Amniotic stem cell (primary cell): ENCODE data around the gene ZNF462.

Experiments used
- DNase-seq: peaks from one replicate; lab custom pipeline; 2025; lab: John Stamatoyannopoulos, UW

The ZNF462 gene

DNA sequence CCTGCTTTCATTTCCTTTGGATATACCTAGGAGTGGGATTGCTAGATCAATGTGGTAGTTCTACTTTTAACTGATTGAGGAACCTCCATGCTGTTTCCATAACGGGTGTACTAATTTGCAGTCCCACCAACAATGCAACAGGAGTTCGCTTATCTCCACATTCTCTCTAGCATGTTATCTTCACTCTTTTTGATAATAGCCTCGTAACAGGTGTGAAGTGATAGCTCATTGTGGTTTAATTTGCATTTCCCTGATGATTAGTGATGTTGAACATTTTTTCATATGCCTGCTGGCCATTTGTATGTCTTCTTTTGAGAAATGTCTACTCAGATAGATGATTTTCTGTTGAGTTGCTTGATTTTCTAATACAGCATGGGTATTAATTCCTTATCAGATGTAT, 142.2 kb downstream of the ZNF462 start:
- DNase-seq = no peak

DNA sequence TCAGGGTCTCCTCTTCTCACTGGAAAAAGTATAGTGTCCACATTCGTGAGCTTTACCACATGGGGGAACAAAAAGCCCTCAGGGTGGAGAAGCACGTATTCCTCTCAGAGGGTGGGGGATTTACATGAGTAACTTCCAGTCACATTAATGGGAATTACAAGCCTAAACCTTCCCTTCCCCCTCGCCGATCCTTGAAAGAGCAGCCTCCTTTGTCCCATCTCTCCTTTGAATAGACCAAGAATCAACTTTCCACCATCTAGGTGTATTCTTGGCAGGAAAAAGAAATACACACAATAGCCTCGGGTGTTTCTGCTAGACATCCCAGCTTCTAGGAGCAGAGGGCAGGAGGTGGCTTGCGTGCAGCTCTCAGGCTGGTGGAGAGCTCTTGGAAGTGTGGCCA, 144.4 kb downstream of the ZNF462 start:
- DNase-seq = no peak

DNA sequence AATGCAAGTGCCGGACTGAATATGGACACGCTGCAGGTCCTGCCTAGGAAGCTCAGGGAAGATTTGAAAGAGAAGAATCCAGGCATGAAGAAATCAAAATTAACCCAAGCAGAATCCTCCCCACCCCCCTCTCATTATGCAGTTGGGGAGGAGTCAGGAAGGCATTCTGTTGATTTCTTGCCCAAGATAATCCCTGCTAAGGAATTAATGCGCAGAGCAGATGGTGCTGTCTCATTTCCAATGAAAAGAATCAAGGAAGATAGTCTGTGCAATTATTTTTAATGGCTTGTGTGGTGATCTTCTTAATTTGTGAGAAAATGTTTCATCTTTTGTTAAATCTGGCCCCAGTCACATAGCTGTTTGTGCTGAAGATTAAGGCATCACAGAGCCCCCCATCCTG, 145.0 kb downstream of the ZNF462 start:
- DNase-seq = no peak

DNA sequence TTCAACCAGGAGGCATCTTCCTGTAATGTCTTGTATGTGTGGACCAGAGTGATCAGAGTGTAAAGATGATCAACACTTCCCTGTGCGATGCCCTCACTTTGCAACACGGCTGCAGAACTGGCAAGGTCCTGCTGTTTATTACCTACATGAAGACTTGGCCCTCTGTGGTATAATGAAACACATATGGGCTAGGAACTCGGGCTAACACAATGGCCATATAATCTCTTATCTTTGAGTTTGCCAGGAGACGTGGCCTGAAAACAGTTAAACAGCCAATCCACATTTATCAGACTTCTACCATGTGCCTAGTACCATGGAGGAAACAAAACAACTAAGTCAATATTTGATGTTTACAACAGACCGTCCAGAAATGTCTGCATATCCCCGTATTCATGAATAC, 145.5 kb downstream of the ZNF462 start:
- DNase-seq = no peak

DNA sequence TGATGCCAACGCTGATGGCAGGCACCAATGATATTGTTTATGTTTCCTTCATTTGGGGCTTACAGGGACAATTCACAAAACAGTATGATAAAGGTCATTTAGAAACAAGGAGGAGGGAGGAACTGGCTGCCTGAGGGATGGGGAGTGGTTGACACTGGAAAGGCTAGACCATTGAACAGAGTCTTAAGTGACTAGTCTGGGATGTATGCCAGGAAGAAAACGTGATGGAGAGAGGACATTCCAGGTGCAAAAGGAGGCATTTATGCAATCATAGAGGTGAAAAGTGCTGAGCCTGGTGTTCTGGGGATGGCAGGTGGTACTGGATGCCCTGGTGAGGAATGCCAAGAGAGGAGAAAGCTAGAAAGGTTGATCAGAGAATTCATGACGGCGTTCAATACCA, 153.4 kb downstream of the ZNF462 start:
- DNase-seq = no peak

DNA sequence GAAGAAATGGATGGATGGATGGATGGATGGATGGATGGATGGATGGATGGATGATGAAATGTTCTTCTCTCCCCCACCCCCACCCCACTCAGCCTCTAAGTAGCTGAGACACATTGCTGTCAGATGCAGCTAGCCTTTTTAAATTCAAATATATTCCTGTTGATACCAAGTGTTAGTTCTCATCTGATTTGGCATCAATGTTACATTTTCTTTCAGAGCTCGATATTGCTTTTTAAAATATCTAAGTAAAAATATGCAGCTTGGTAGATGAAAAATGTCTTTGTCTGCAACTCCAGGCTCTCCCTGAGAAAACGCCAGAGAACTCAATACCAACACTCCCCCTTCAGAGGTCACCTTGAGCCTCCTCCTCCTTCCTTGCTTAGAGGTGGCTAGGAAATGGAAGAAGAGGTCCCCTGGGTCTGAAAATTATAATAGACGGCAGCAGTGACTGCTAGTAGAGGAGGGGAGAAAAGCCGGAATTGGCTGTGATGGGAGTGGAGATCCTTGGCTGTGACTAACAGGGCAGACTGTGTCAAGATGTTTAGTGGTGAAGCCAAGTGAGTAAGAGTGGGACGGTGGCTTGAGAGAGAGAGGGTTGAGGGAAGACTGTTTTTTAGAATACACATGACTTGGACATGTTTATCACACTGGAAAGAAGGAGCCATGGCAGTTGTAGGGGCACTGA, 156.0 kb downstream of the ZNF462 start:
- peak; percentile 4 for DNase-seq

DNA sequence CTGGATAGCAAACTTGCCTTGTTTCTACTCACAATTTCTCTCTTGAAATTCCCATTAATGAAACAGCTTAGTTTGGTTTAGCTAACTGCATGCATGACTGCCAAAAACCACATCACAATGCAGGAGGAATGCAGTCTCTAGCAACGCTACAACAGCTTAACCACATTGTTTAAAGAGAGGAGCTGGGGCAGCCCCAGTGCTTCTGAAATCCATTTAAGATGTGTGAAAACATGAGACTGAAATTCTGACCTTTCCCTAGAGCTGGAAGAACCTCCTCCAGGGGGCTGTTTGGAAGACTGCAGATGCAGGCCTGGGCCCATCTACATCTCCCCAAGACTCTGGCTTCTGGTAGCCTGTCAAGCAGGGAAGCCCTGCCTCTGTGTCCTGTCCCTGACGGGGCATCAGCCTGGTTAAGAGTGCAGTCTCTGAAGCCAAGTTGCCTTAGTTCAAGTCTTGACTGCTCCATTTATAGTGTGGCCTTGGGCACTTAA, 157.1 kb downstream of the ZNF462 start:
- peak; percentile 72 for DNase-seq

DNA sequence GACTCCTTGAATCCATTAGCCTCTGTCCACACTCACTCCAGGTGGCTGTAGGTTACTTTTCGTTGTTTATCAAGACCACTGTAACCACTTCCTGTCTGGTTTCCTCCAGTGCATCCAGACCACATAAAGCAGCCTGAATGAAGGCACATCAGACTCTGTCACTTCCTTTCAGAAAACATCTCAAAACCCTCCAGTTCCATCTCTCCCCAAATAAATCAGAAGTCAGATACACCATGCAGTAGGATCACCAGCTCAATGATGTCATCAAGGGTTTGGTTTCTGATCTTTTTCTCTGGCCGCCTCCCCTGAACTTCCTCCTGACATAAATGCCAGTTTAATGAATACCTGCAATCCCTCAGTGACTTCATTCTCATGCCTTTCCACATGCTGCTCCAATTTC, 161.2 kb downstream of the ZNF462 start:
- DNase-seq = no peak

DNA sequence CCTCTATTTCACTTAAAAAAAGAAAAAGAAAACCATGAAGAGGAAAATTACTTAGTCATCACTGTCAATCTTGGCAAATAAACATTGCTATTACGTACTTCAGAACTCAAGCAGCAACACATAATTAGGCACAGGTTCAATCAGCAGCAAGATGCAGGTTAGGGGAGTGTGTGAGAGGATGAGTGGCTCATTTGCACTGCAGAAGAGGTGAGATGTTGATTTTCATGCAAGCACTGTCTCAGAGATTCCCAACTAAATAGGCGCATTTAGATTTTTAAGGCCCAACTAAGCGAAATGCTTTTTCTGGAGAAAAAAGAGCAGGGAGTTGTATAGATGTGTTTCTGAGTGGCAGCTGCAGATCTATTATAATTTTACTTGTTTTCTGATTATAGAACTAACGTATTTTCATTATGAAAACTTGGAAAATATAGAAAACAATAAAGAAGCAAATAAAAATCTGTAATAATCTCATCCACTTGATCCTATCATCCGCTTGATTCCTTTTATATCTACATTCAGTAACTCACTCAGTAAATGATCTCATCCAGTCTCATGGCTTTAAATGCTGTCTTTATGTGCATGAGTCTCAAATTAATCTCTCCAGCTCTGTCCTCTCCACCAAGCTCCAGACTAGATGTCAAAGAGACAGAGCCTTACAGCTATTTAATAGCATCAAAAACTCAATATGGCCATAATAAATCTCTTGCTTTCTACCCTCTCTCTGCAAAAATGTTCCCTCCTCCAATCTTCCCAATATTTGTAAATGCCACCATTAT, 162.5 kb downstream of the ZNF462 start:
- no peak for DNase-seq

DNA sequence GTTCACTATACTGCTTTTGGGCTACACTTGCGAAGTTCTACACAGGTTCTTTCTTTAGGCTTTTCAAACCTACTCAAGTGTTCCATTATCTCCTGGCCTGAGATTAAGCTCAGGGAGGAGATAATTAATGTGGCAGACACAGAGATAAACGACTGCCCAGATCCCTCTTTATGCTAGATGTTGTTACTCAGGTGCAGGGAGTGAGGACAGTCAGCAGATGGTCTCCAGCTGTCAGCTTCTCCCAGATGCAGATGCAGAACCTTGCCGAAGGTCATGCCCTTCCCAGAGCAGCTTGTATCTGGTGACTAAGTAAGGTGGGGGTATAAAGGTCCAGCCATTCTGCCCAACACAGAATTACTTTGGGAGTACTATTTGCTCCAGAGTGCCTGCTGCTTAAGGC, 166.2 kb downstream of the ZNF462 start:
- DNase-seq = no peak

DNA sequence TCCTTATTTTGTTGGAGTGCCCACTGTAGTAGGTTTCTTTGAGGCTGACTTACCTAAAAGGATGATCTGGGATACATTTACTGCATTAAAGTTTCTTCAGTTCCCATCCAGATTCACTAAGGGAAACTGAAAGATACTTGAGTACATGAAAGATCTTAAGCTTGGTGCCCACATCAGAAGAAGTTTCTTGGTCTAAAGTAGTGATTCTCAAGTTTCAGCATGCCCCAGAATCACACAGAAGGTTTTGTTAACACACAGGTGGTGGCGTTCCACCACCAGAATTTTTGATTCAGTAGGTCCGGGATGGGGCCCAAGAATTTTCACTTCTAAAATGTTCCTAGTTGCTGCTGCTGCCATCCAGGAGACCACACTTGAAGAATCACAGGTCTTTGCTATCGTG, 171.0 kb downstream of the ZNF462 start:
- no peak for DNase-seq

DNA sequence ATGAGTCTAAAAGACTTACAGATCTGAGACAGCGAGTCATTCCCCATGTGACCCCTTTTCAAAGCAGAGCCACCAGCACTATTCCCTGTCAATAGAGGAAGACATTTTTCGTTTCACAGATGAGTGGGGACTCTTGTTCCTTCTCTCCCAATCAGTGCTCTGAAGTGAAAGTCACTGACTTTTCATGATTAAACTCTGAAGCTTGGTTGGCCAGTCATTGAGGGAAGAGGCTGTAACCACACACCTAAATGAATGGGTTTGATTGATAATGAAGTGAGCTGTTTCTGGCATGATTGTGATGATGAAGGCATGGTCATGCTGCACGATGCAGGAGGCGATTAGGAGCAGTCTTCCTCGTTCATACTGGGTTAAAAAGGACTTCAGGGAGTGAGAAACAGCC, 171.9 kb downstream of the ZNF462 start:
- DNase-seq = no peak

DNA sequence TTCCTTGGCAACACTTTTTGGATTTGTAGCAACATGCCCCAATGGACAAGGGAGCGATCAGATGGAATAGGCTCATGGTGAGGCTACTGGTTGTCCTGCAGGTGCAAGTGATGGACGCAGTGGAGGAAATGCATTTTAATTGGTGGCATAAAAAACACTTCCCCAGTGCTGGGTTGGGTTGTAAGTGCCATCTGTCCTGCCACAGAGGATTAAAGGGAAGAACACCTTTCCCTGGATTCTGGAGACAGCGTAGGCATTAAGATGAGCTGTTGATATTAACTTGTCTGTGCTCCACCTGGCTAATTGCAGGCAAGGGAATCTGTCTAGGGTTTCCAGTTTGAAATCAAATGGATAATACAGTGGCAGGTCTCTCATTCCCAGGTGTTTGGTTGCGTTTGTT, 173.4 kb downstream of the ZNF462 start:
- DNase-seq = no peak

DNA sequence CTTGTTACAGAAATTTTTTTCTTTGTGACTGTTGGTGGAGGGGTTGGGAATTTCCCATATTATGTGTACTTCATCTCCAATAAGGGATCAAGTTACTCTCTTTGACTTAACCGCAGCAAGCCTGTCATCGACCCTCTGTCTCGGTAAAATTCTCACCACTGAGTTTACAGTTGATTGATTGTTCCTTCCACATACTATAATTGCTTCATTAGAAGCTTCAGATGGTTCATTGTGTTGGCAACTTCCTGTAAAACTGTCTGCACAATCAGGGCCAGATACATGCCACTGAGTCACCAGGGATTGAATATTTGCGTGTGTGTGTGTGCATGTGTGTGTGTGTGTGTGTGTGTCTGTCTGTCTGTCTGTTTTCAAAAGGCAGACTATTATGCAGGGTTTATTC, 176.6 kb downstream of the ZNF462 start:
- no peak for DNase-seq

DNA sequence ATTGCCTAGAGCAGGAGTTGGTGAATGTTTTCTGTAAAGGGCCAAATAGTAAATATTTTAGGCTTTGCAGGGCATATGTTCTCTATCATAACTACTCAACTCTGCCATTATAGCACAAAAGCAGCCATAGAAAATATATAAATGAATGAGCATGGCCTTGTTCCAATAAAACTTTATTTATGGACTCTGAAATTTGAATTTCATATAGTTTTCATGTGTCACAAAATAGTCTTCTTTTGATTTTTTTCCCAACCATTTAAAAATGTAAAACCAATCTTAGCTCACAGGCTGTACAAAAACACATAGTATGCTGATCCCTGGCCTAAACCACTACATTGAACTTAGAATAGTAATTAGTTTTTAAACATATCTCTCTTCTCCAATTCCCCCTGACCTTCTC, 179.6 kb downstream of the ZNF462 start:
- no peak for DNase-seq

DNA sequence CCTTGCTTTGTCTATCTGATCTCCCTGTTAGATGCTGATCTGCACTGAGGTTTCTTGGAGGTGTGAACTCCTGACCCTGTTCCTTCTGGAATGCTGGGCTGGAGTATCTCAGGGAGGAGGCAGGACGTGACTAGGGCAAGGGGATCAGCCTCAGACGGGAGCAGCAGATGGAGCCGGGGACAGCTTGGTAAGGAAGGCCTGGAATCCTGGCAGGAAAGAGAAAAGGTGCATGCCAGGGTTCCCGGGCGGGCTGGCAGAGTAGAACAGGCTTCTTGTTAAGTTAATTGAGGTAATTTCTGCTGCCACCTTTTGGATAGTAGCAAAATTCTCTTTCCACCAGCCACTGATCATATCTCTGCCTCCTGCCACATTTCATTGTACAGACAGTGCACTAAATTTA, 180.9 kb downstream of the ZNF462 start:
- no peak for DNase-seq

DNA sequence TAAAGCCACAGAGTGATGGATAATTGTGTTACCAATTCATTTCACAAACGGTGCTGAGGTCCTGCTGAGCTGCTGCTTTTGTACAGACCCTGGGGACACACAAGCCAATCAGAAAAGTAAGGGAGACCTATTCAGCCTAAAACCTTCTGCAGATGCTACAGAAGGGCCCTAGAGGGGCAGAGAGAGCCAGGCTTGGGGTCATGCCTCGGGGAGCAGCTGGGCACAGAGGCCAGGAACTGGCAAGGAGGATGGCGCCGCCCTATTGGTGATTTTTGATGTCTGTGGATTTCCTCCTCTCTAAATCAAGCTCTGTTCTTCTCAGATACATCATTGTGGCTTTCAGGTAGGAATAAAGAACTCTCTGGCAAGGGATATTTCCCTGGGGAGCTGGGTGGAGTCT, 181.9 kb downstream of the ZNF462 start:
- DNase-seq = no peak

DNA sequence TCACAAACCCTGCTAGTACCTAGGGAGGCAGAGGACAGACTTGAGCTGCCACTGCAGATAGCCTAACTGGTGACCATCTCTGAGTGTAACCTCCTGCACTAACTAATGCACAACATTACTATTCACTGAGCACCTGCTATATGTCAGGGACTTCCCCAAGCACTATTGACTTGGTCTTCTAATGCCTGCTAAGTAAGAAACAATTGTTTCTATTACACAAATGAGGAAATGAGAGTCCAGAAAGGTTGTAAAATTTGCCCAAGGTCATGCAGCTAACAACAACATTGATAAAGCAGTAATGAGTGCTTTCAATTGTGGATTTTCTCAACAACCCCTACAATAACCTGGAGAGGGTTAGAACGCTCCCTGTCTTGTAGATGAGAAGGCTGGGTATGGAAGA, 183.7 kb downstream of the ZNF462 start:
- DNase-seq = no peak

DNA sequence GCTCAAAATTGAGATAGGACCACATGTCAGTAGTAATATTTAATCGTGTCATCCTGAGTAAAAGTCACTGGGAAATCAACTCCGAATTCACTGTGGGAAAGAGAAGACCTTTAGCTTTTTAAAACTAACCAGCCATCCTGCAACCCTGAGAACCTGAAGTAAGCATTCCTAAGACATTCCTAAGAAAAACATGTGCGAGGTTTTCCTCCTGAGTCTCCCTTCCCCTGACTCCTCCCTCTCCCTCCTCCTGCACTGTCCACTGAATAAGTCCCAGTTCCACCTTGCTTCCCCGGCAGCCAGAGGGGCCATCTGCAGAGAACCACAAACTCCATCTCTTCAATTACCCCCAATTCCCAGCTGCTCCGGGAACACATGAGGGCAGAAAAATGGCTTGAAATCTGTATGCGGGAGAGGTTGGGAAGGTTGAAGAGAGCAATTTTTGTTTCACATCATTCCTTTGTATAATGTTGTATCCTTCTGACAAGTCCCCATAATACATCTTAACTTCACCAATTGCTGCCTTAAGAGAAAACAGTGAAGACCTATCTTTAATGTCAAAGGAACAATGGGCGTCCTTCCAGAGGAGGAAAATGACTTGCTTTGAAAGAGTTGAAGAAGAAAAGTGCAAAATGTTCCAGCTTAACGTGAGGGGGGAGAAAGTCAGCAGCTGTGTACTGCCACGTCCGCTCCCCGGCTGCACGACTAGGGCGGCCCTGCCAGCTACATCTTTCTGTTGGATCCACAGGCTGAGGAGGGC, 186.3 kb downstream of the ZNF462 start:
- DNase-seq = no peak

DNA sequence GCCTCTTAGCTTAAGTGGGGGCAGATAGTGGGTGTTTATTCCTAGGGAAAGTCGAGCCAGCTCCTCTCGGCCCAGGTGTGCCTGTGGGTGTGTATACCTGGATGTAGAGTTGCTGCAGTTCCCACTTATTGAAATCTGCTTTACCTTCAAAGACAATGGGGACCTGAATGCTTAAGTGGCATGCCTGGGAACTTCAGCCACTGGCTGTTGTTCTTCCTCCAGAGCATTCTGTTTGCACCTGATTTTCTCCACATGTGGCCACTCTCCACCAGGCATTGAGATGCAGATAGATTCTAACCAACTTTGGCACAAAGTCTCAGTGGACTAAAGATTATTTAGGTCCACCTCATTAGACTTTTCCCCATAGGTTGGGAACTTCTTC, 186.8 kb downstream of the ZNF462 start:
- DNase-seq = no peak

DNA sequence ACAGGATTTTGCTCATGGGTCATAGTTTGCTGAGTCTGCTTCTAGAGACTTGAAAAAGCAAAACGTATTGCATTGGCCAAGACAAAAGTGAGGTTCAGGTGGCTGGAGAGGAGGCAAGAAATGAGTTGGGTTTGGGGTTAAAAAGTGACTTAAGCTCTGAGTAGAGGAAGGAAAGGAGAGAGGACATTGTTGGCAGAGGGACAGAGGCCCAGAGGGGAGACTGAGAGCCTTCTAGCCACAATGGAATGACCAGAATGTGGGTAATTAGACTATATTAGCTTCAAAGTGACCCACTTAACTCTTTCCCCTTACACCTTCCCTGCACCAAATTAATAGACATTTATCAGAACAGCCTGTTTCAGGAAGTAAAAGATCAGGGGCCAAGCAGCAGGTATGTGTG, 188.4 kb downstream of the ZNF462 start:
- no peak for DNase-seq

DNA sequence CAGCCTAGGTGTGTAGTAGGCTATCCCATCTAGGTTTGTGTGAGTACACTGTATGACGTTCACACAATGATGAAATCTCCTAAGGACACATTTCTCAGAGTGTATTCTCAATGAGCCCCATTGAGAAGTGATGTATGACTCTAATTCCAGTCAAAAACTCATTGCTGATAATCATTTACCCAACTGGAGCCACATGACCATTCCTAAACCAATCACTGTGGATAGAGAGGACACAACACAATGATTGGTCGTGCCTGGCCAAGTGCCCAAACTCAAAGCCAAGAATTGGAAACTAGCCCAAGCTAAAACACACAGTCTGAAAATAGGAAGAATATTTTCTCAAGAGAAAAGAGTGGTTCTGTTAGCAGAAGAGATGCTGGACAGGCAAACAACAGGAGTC, 191.2 kb downstream of the ZNF462 start:
- no peak for DNase-seq

DNA sequence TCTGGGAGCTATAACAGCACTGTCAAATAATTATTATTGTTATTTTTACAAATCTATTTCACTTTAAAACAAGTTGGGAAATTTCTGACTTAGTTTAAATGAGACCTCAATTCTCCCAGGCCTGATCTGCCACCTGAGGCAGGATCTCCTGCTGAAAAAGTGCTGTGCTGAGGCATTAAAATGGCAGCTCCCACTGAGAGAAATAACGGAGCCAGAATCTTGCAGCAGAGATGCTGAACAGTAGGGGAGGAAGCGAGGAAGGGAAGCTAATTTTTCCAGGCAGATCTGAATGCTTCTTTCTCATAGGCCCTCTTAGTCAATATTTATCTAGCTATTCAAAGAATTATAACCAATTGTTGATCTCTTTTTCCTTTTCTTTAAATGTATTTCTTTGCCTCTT, 196.3 kb downstream of the ZNF462 start:
- DNase-seq = no peak
